GM12872 (cell line): ENCODE results near the gene SSUH2.

Experiments used
- CTCF ChIP-seq: IDR thresholded peaks from 3 replicates; pipeline ENCODE4 v1.5.1; 2011; ENCODE audit warnings: low read depth, mild to moderate bottlenecking, low read length, moderate library complexity; ENCODE audit not compliant: insufficient read depth

SSUH2 gene

GRCh38 chr3:8637348-8637747, 7.2 kb downstream of the SSUH2 start:
- no peak for TF ChIP-seq CTCF

- TF ChIP-seq CTCF: no peak
These were observed 9.0 kb downstream of the SSUH2 start for GRCh38 chr3:8635631-8636030.

GRCh38 chr3:8635125-8635524, 9.5 kb downstream of the SSUH2 start:
- no peak for TF ChIP-seq CTCF

- no peak for TF ChIP-seq CTCF
These were observed 12.0 kb downstream of the SSUH2 start for GRCh38 chr3:8632402-8633237.

GRCh38 chr3:8631661-8632060, 12.9 kb downstream of the SSUH2 start:
- TF ChIP-seq CTCF: no peak

GRCh38 chr3:8629151-8630021, 15.2 kb downstream of the SSUH2 start:
- no peak for TF ChIP-seq CTCF

GRCh38 chr3:8627949-8628348, 16.6 kb downstream of the SSUH2 start:
- TF ChIP-seq CTCF: no peak
